LNCAP (cell line): ENCODE results near the gene TXN2.

Experiments used
- CTCF ChIP-seq: fragments of 450-650 bp; IDR thresholded peaks from 2 replicates; pipeline ENCODE4 v1.5.1; 2017; ENCODE audit warnings: mild to moderate bottlenecking

The TXN2 gene

DNA sequence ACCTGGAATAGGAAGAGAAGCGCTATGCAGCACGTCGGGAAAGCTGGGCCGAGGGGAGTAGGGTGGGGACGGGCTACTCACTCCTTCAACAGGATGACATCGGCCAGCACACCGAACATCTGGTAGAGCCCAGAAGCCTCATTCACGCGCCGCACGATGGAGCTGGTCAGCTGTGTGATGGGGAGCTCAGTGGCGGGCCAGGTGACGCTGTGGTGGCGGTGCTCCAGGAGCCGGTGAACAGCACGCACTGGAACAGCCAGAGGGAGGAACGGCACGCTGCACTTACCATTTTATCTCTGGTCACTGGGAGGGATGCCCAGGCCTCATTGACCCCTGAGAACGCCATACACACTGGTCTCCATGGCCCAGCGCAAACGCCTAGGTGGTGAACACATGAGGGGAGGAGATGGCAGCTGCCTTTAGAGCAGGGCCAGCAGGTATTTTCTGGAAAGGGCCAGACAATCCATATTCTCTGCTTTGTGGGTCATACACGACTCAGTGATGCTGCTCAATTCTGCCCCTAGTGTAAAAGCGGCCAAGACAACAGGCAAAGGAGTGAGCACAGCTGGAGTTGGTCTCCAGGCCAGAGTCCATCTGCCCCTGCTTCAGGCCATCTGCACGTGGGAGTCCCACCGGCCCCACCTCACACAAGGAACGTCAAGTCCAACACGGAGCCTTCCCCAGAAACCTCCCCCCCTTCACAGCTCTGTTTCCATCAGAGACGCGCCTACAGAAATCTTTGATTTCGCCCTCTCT is 16.6 kb upstream of the TXN2 start:
- no peak for TF ChIP-seq CTCF

DNA sequence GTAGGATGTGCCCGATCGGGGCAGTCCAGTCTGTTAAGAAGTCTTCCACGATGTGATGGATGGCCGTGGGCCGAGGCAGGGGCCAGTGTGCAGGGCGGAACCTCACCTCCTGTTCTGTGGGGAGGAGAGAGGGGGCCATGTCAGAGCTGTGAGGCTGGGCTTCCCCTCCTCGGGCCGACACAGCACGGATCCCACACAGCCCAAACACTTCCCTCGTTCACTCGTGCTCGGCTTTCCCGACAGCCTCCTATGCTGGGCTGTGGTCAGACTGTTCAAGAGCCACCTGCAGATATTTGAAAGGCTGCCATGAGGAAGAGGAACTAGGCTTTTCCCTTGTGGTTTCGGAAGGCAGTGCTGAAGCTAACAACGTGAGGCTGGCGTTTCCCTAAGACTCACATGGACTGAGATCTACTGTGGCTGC is 12.3 kb upstream of the TXN2 start:
- no peak for TF ChIP-seq CTCF

GRCh38 chr22:36492109-36492508 is 10.7 kb upstream of the TXN2 start:
- no peak for TF ChIP-seq CTCF

DNA sequence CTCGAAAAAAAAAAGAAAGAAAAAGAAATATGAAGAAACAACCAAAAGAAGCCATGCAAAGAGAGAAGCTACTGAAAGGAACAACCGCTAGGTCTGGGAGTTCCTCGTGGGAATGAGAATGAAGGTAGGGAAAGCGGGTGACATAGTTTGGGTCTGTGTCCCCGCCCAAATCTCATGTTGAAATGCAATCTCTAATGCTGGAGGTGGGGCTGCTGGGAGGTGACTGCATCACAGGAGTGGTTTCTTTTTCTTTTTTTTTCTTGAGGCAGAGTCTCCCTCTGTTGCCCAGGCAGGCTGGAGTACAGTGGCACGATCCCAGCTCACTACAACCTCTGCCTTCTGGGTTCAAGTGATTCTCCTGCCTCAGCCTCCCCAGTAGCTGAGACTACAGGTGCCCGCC is 9.7 kb upstream of the TXN2 start:
- TF ChIP-seq CTCF: no peak

- TF ChIP-seq CTCF: peak; percentile 60
These were observed 5.4 kb upstream of the TXN2 start for GRCh38 chr22:36486619-36487384.

DNA sequence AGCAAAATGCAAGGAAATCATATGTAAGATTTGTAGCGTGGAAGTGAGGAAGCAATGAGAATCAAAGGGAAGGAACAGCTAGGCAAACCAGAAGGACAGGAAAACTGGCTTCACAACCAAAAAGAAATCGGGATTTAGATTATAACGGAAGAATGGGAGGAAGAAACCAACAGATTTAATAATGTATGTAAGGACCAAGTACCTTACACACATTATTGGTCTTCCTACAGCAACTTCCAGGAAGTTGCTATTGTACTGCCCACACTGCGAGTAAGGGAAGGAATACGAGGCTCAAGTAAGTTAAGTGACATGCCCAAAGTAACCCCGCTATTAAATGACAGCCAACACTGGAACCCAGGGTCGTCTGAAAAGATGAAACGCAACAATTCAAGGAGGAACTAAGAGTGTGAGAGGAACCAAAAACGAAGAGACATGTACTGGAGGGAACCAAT is 473 bp downstream of the TXN2 start:
- no peak for TF ChIP-seq CTCF

DNA sequence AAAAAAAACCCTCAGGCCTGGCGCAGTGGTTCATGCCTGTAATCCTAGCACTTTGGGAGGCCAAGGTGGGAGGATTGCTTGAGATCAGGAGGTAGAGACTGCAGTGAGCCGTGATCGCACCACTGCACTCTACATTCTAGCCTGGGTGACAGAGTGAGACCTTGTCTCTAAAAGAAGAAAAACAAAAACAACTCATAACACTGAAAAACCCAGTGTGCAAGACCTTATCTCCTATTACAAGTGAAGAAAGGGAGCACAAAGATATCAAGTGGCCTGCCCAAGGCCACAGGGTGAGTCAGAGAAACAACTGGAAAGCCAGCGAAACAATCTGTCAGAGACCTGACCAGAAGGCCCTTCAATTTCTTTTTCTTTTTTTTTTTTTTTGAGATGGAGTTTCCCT is 2.5 kb downstream of the TXN2 start:
- TF ChIP-seq CTCF: no peak
